GM18861 (cell line): ENCODE results near the gene USP35.
"Not testable (repeated sequence)": the region's sequence is repeated elsewhere in the genome, so short reads cannot be mapped to it uniquely, and the experiment has no call there.

Experiments
- ATAC-seq: cut with Tn5 transposase; IDR thresholded peaks from one replicate; pipeline ENCODE4 v1.9.1; 2021; ENCODE audit not compliant: unreplicated experiment

USP35 gene

GRCh38 chr11:78228467-78228866, 39.7 kb downstream of the USP35 start:
- ATAC-seq: peak; percentile 58

- no peak for ATAC-seq
These were observed 40.4 kb downstream of the USP35 start for GRCh38 chr11:78229106-78229505.

GRCh38 chr11:78230161-78230877, 41.6 kb downstream of the USP35 start:
- no peak for ATAC-seq

- no peak for ATAC-seq
These were observed 43.3 kb downstream of the USP35 start for GRCh38 chr11:78231962-78232501.

- not testable (repeated sequence) for ATAC-seq
These were observed 44.3 kb downstream of the USP35 start for GRCh38 chr11:78233046-78233445.

GRCh38 chr11:78234006-78234405, 45.3 kb downstream of the USP35 start:
- ATAC-seq: no peak

- ATAC-seq: no peak
These were observed 48.8 kb downstream of the USP35 start for GRCh38 chr11:78237293-78238046.

- ATAC-seq: no peak
These were observed 51.1 kb downstream of the USP35 start for GRCh38 chr11:78239781-78240180.

GRCh38 chr11:78241475-78241874, 52.8 kb downstream of the USP35 start:
- no peak for ATAC-seq

GRCh38 chr11:78244080-78244479, 55.4 kb downstream of the USP35 start:
- no peak for ATAC-seq

- ATAC-seq: no peak
These were observed 56.0 kb downstream of the USP35 start for GRCh38 chr11:78244546-78245255.

- ATAC-seq: no peak
These were observed 59.5 kb downstream of the USP35 start for GRCh38 chr11:78248191-78248590.

- no peak for ATAC-seq
These were observed 60.2 kb downstream of the USP35 start for GRCh38 chr11:78248903-78249302.

GRCh38 chr11:78250099-78250498, 61.4 kb downstream of the USP35 start:
- no peak for ATAC-seq

GRCh38 chr11:78251083-78251775, 62.5 kb downstream of the USP35 start:
- ATAC-seq: no peak

GRCh38 chr11:78253797-78254196, 65.1 kb downstream of the USP35 start:
- ATAC-seq: no peak

- no peak for ATAC-seq
These were observed 65.5 kb downstream of the USP35 start for GRCh38 chr11:78254268-78254667.

- ATAC-seq: no peak
These were observed 67.2 kb downstream of the USP35 start for GRCh38 chr11:78255919-78256318.

GRCh38 chr11:78256962-78257361, 68.2 kb downstream of the USP35 start:
- ATAC-seq: no peak

- ATAC-seq: no peak
These were observed 68.9 kb downstream of the USP35 start for GRCh38 chr11:78257654-78258053.
